Left colon (tissue), 2 donors: ENCODE results near the gene SH2D3C. TPM values are rescaled to one million over a fixed set of nuclear protein-coding genes. Genes with fewer than 3 reads are reported as not detected.
"Not testable (repeated sequence)": the region's sequence is repeated elsewhere in the genome, so short reads cannot be mapped to it uniquely, and the experiment has no call there.

ENCODE experiments used
- ATAC-seq: fragments of 200-7000 bp; cut with Tn5 transposase; one replicate; pipeline ENCODE4 v1.9.1; 2020; ENCODE audit warnings: mild to moderate bottlenecking, moderate library complexity
- DNase-seq, 2 donors: peaks; one replicate each; pipeline ENCODE4 v3.0.0-alpha.2; 2020
- intact Hi-C, 2 donors: fragments of 100-400 bp; cut with DNase I in 1 of 2; cut with micrococcal nuclease in 1 of 2; formaldehyde crosslinking; loops; one replicate each; pipeline versions ENCODE4 v1.11.2 to v1.14.0; 2022; cut with DNase I, micrococcal nuclease
- total RNA-seq, 2 donors: library from RNA; stranded (reverse); fragmentation: NEBNext Ultra II Directional; extraction: Animal tissue kit (Norgen Biotek cat#: 25700); gene quantifications; one replicate each; pipeline ENCODE4 v1.2.1, GENCODE V29; 2021
- donor health status: DM: no; HTN: no; CAD: no.
- donor health status: DM: yes; HTN: yes; CAD: no.

SH2D3C gene
- total RNA-seq, 2 donors from 2014 or later: 2.8 to 3.1 TPM

DNA sequence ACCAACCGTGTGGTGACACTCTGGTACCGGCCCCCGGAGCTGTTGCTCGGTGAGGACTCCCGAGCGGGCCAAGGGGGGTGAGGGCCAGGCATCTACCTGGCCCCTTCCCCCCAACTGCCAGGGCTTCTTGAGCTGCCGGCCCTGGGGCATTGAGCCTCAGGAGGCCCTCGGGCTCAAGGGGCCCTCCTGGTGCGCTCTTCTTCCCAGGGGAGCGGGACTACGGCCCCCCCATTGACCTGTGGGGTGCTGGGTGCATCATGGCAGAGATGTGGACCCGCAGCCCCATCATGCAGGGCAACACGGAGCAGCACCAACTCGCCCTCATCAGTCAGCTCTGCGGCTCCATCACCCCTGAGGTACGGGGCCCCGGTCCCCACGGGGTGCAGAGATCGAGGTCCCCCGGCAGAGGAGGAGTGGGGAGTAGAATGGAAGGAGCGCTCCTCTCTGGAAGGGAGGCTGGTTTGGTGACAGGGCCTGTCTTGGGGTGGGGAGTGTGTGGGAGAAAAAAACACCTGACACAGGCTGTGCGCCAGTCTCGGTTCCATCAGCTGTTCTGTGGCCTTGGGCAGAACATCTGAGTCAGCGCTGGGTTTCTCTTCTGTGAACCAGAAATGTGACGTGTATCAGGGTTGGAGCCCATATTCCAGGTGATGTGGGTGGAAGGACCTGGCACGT, 10.0 kb upstream of the SH2D3C start:
- ATAC-seq: no peak
- no peak for DNase-seq
- intact Hi-C loops: loop anchor here in 1 of 2 donors (10.0 kb wide), 1 partner anchor 126 kb away; the partner anchor contains the start of gene ST6GALNAC4

- intact Hi-C loops: loop anchor here in 1 of 2 donors (10.0 kb wide), 1 partner anchor 128 kb away; the partner anchor contains the start of gene ST6GALNAC4
- ATAC-seq (no peak), DNase-seq (no peak)
Observed at GRCh38 chr9:127786773-127787104, 8.3 kb upstream of the SH2D3C start.

GRCh38 chr9:127785933-127786772, 7.7 kb upstream of the SH2D3C start, which contains the start of gene CDK9:
TSS of gene CDK9 (plus strand) at chr9:127786034. CDS start at chr9:127786149, 115 bp downstream.
- ATAC-seq (peak; percentile 78), DNase-seq (peak; percentile 90 to 93)
- intact Hi-C loops: loop anchor here in 1 of 2 donors (10.0 kb wide), 1 partner anchor 129 kb away; the partner anchor contains the start of gene ST6GALNAC4

- ATAC-seq: peak; percentile 75
- DNase-seq: peak; percentile 78 to 89
- intact Hi-C loops: loop anchor here in 1 of 2 donors (10.0 kb wide), 1 partner anchor 130 kb away; the partner anchor contains the start of gene ST6GALNAC4
Observed at GRCh38 chr9:127785023-127785932, 6.8 kb upstream of the SH2D3C start.

DNA sequence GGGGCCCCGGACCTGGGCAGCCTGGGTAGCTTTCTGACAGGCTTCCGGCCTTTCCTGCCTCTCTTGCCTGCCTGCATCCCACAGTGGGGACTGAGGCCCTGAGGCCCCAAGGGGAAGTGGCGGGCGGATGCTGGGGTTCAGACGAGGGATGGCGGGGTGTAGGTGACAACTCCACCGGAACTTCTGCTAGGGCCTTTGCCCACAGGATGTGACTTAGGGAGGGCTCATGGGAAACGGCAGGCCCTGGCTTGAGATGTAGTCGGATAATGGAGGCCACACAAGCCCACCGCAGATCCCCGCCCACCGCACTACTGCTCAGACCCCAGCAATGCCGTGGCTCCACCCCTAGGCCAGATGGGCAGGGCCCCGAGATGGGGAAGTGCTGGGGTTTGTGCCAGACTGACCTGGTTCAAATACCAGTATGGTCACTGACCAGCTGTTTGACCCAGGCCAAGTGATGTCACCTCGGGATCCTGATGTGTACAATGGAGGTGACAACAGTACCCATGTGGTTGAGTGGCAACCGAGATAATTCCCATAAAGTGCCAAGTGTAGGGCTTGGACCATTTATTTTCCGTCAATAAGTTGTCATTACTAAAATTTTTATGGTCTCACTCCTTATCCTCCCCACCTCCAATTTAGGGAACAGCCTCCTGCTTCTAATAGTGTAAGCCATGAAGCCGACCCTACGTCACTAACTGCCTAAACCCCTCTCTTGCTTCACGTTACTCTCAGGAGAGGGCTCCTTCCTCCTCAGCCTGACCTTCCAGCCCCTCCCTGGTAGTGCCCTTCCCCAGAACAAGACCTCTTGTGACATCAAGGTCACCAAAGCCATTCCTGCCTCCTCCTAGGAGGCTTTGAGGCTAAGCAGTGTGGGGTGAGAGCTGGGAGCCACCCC, 4.9 kb upstream of the SH2D3C start:
- intact Hi-C loops: loop anchor here in 1 of 2 donors (5.0 to 10.0 kb wide), 2 partner anchors 46 to 131 kb away; partner anchors contain the start of genes ST6GALNAC4 and TOR2A
- ATAC-seq: no peak
- peak; percentile 65 to 74 for DNase-seq

GRCh38 chr9:127781806-127782205, 3.3 kb upstream of the SH2D3C start:
- DNase-seq (no peak), ATAC-seq (no peak)
- intact Hi-C loops: loop anchor here in 1 of 2 donors (5.0 to 10.0 kb wide), 2 partner anchors 45 to 133 kb away; partner anchors contain the start of genes ST6GALNAC4 and TOR2A

DNA sequence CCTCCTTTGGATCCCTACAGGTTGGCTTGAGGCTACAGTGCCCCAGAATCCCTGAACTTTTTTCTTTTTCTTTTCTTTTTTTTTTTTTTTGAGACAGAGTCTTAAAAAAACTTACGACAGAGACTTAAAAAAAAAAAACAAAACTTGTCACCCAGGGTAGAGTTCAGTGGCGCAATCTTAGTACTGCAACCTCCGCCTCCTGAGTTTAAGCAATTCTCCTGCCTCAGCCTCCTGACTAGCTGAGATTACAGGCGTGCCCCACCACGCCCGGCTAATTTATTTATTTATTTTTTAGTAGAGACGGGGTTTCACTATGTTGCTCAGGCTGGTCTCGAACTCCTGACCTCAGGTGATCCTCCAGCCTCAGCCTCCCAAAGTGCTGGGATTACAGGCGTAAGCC, 2.4 kb upstream of the SH2D3C start:
- ATAC-seq: not testable (repeated sequence)
- intact Hi-C loops: loop anchor here in 1 of 2 donors (5.0 to 10.0 kb wide), 2 partner anchors 44 to 134 kb away; partner anchors contain the start of genes ST6GALNAC4 and TOR2A

DNA sequence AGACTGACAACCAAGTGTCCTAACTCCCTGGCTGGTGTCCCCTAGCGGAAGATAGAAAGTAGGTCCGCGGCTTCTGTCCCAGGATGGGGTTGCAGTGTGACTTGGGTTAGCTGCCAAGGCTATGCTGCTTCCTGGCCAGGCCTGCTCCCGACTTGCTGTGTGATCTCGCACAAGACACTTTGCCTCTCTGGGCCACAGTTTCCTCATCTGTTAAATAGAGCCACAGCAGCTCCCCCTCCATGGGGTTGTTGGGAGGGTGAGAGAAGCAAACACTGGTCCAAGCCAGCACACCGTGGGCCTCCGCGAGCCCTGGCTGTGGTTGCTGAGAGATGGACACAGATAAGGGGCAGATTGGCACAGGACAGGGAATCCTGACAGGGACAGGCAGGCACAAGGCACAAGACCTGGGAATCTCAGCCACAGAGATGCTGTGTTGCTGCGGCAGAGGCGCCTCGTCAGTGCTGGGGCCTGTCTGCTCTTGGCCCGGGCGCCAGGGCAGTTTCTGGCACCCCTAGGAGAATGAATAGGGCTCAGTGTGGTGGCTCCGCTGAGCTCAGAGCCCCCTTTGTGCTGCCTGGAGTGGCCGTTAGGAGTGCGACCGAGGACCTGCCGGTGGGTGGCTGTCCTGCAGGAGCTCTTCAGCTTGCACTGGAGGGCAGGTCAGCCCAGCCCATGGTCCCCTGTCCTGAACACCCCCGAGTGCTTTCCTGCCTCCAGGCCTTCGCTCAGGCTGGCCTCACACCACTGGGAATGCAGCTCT, 1.8 kb upstream of the SH2D3C start:
- DNase-seq (no peak), ATAC-seq (no peak)
- intact Hi-C loops: loop anchor here in 1 of 2 donors (5.0 to 10.0 kb wide), 2 partner anchors 43 to 134 kb away; partner anchors contain the start of genes ST6GALNAC4 and TOR2A

More for the DNA sequence above, 2.4 kb upstream of the SH2D3C start:
- DNase-seq: not testable (repeated sequence)

DNA sequence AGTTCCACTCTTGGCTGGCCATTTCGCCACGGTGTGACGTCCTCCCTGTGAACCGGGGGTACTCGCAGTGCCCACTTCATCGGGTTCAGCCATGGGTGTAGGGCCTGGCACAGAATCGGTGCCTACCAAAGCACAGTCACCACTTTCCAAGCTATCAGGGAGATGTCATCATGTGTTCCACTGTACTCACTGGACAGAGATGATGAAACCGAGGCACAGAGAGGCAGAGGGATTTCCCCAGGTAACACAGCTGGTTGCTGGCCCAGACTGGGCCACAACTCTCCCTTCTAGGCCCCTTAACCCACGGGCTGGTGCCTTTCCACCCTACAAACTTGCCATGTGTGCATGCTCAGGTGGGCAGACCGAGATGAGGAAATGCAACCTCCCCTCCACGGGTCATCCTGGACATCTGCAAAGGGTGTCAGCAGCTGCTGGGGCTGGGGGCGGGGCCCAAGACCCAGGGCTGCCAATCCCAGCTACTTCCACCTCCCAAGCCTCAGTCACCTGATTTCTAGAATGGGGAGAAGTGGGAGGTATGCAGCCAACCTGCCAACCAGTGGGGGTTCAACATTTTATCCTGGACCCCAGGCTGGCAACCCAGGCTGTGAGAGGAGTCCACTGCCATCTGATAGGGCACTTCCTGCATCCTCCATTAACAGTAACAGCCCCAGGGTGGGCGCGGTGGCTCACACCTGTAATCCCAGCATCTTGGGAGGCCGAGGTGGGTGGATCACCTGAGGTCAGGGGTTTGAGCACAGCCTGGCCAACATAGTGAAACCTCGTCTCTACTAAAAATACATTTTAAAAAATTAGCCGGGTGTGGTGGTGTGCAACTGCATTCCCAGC, 893 bp upstream of the SH2D3C start:
- ATAC-seq (peak; percentile 21), DNase-seq (peak; percentile 51 to 54)
- intact Hi-C loops: no loop called here

DNA sequence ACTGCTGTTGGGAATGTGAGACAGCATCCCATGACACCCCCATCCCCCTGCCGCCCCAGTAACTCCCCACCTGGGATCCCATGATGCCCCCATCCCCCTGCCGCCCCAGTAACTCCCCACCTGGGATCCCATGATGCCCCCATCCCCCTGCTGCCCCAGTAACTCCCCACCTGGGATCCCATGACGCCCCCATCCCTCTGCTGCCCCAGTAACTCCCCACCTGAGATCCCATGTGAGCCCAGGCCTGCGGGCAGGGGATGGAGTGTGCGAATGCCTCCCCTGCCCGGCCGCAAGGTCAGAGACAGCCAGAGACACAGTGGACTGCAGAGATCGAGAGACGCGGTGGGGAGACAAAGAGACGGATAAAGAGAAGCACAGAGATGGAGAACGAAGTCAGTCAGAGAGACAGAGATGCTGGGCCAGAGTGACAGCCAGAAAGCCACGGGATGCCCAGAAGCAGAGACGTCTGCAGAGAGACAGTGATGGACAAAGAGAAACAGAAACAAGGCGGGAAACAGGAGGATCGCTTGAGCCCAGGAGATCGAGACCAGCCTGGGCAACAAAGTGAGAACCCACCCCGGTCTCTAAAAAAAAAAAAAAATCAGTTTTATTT, 992 bp downstream of the SH2D3C start:
- intact Hi-C loops: no loop called here
- no peak for ATAC-seq
- no peak for DNase-seq

DNA sequence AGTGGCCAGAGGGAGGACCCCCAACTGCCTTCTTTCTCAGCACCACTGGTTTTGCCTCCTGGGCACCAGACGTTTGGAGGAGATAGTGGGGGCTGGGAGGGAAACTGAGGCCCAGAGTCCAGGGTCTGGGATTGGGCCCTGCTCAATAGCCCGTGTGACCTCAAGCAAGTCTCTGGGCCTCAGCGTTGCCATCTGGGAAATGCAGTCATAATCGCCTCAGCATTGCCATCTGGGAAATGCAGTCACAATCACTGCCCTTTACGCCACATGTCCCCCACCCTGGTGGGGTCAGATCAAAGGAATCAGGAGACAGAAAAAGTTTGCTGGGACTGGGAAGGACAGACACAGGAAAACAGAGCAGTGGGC, 1.6 kb downstream of the SH2D3C start:
- no peak for ATAC-seq
- intact Hi-C loops: no loop called here
- DNase-seq: no peak

- intact Hi-C loops: no loop called here
- ATAC-seq (no peak), DNase-seq (peak in 1 of 2 donors; percentile 68)
Observed at GRCh38 chr9:127776195-127776923, 2.1 kb downstream of the SH2D3C start.

- intact Hi-C loops: no loop called here
- no peak for DNase-seq
- no peak for ATAC-seq
Observed at GRCh38 chr9:127773981-127774380, 4.5 kb downstream of the SH2D3C start.

DNA sequence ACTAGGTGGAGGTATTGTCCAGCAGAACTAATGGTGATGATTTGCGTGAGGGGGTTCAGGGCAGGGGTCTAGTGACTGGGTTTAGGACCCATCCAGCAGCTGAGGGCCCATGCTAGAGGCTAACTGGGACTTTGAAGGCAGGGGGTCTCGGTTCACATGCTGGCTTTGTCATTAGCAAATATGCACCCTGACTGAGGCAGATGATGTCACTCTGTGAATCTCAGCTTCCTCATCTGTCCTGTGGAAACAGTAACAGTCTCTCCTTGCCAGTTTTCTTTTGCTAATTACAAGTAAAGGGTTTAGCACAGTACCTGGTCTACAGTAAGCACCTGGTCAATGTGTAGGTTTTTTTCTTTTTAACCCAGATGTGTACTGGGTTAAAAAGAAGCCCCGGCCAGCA, 5.2 kb downstream of the SH2D3C start:
- intact Hi-C loops: no loop called here
- DNase-seq (no peak), ATAC-seq (no peak)

DNA sequence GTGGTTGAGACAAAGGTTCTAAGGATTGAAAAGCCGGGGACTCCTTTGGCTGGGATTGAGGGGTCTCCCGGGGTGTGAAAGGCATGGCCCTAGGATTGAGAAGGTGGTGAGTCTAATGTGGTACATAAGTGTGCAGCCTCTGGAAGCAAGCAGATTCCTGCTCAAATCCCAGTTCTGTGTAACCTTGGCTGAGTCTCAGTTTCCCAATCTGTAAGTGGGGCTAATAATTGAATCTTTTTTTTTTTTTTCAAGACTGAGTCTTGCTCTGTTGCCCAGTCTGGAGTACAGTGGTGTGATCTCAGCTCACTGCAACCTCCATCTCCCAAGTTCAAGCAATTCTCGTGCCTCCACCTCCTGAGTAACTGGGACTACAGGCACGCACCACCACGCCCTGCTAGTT, 5.9 kb downstream of the SH2D3C start:
- intact Hi-C loops: no loop called here
- ATAC-seq: no peak
- no peak for DNase-seq
